SK-N-SH treated with all-trans-retinoic acid at 6 μM for 48 hours (cell line): ENCODE data around the gene OR8H2.
"Not testable (repeated sequence)": the region's sequence is repeated elsewhere in the genome, so short reads cannot be mapped to it uniquely, and the experiment has no call there.

Experiments
- ATAC-seq: fragments of 200-7000 bp; cut with Tn5 transposase; 3 replicates; pipeline ENCODE4 v1.9.1; 2020; ENCODE audit warnings: mild to moderate bottlenecking, moderate library complexity
- BACH2 ChIP-seq: fragments of 250-450 bp; sonication (Bioruptor Pico); IDR thresholded peaks from 2 replicates; pipeline ENCODE4 v1.9.0; 2021; ENCODE audit warnings: mild to moderate bottlenecking, borderline replicate concordance
- CSDC2 ChIP-seq: fragments of 250-450 bp; sonication (Bioruptor Pico); IDR thresholded peaks from 2 replicates; pipeline ENCODE4 v1.5.0; 2020; ENCODE audit warnings: mild to moderate bottlenecking, moderate library complexity
- ESRRG ChIP-seq: fragments of 250-450 bp; sonication (Bioruptor Pico); IDR thresholded peaks from 2 replicates; pipeline ENCODE4 v1.6.1; 2021; ENCODE audit warnings: mild to moderate bottlenecking
- GLIS3 ChIP-seq: fragments of 250-450 bp; sonication (Bioruptor Pico); IDR thresholded peaks from 2 replicates; pipeline ENCODE4 v1.5.0; 2020; ENCODE audit warnings: mild to moderate bottlenecking, moderate library complexity
- ISL1 ChIP-seq: fragments of 250-450 bp; sonication (Bioruptor Pico); IDR thresholded peaks from 2 replicates; pipeline ENCODE4 v2.1.2; 2022; ENCODE audit warnings: mild to moderate bottlenecking, moderate library complexity
- OSR1 ChIP-seq: fragments of 250-450 bp; sonication (Bioruptor Pico); IDR thresholded peaks from 2 replicates; pipeline ENCODE4 v1.8.0; 2022; ENCODE audit warnings: moderate library complexity, mild to moderate bottlenecking, inconsistent platforms
- PPARA ChIP-seq: fragments of 250-450 bp; sonication (Bioruptor Pico); IDR thresholded peaks from 2 replicates; pipeline ENCODE4 v1.5.0; 2020; ENCODE audit warnings: mild to moderate bottlenecking, borderline replicate concordance
- RARB ChIP-seq: fragments of 250-450 bp; sonication (Bioruptor Pico); IDR thresholded peaks from 2 replicates; pipeline ENCODE4 v1.8.0; 2021; ENCODE audit warnings: mild to moderate bottlenecking, moderate library complexity
- SNAI2 ChIP-seq: fragments of 250-450 bp; sonication (Bioruptor Pico); IDR thresholded peaks from 2 replicates; pipeline ENCODE4 v1.5.0; 2020; ENCODE audit warnings: mild to moderate bottlenecking, moderate library complexity
- TCF4 ChIP-seq: fragments of 250-450 bp; sonication (Bioruptor Pico); IDR thresholded peaks from 2 replicates; pipeline ENCODE4 v1.8.0; 2021; ENCODE audit warnings: mild to moderate bottlenecking, moderate library complexity, borderline replicate concordance
- TOX ChIP-seq: fragments of 250-450 bp; sonication (Bioruptor Pico); IDR thresholded peaks from 2 replicates; pipeline ENCODE4 v1.8.0; 2021; ENCODE audit warnings: mild to moderate bottlenecking, moderate library complexity, borderline replicate concordance
- ZC3H10 ChIP-seq: fragments of 250-450 bp; sonication (Bioruptor Pico); IDR thresholded peaks from 2 replicates; pipeline ENCODE4 v1.5.1; 2021; ENCODE audit warnings: mild to moderate bottlenecking, moderate library complexity
- ZFP3 ChIP-seq: fragments of 250-450 bp; sonication (Bioruptor Pico); IDR thresholded peaks from 2 replicates; pipeline ENCODE4 v1.5.0; 2020; ENCODE audit warnings: mild to moderate bottlenecking, moderate library complexity
- ZFP30 ChIP-seq: fragments of 450-650 bp; formaldehyde crosslinking; IDR thresholded peaks from 2 replicates; pipeline ENCODE4 v1.5.0; 2022; ENCODE audit warnings: mild to moderate bottlenecking, moderate library complexity
- ZNF565 ChIP-seq: fragments of 450-650 bp; formaldehyde crosslinking; conservative IDR thresholded peaks from 2 replicates; pipeline ENCODE4 v1.5.0; 2020; ENCODE audit warnings: low read depth, mild to moderate bottlenecking, moderate library complexity
- ZNF70 ChIP-seq: fragments of 450-650 bp; formaldehyde crosslinking; IDR thresholded peaks from 2 replicates; pipeline ENCODE4 v1.5.0; 2020; ENCODE audit warnings: mild to moderate bottlenecking, moderate library complexity
- ZNF8 ChIP-seq: fragments of 450-650 bp; formaldehyde crosslinking; IDR thresholded peaks from 2 replicates; pipeline ENCODE4 v1.5.0; 2020; ENCODE audit warnings: mild to moderate bottlenecking, moderate library complexity
- TF ChIP-seq, protein P1 (sequence below): fragments of 250-450 bp; sonication (Bioruptor Pico); IDR thresholded peaks from 2 replicates; pipeline ENCODE4 v1.5.1; 2021; ENCODE audit warnings: mild to moderate bottlenecking, moderate library complexity
- TF ChIP-seq, protein P2 (sequence below): fragments of 250-450 bp; sonication (Bioruptor Pico); IDR thresholded peaks from 2 replicates; pipeline ENCODE4 v1.8.0; 2021; ENCODE audit warnings: low read depth, mild to moderate bottlenecking, moderate library complexity, borderline replicate concordance
- TF ChIP-seq, protein P3 (sequence below): fragments of 250-450 bp; sonication (Bioruptor Pico); IDR thresholded peaks from 2 replicates; pipeline ENCODE4 v1.8.0; 2020; ENCODE audit warnings: mild to moderate bottlenecking, moderate library complexity, borderline replicate concordance
- TF ChIP-seq, protein P4 (sequence below): fragments of 250-450 bp; sonication (Bioruptor Pico); IDR thresholded peaks from 2 replicates; pipeline ENCODE4 v1.5.1; 2020; ENCODE audit warnings: low read depth, mild to moderate bottlenecking, moderate library complexity

The OR8H2 gene, protein sequence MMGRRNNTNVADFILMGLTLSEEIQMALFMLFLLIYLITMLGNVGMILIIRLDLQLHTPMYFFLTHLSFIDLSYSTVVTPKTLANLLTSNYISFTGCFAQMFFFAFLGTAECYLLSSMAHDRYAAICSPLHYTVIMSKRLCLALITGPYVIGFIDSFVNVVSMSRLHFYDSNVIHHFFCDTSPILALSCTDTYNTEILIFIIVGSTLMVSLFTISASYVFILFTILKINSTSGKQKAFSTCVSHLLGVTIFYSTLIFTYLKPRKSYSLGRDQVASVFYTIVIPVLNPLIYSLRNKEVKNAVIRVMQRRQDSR

DNA sequence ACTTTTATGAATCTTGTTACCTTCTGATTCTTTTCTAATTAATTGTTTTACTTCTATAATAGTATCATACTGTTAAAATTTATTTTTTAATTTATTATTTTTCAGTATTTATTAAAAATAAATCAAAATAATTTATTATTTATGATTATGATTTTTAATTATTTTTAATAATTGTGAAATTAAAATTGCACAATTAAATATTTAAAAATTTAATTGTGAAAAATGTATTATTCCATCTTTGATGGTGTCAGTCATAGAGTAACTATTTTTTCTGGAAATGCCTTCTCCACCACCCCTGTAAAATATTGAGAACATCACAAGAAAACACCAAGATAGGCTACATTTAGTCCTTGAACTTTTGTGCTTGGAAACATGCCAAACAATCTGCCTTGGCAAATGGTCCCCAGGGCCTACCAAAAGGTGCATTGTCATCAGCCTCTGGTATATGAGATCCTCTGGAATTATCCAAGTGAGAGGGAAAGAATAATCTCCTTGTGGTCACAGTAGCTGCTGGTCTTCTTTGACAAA, at the start of gene OR8H2:
TSS of gene OR8H2 (plus strand) at position 478 of the 528 bp plus-strand sequence. CDS start 1,356 bp downstream, outside the sequence.
- no peak for ATAC-seq
- TF ChIP-seq BACH2 (CRISPR knock-in tag) (no peak), ZNF565 (no peak), CSDC2 (CRISPR knock-in tag) (no peak), ISL1 (CRISPR knock-in tag) (no peak), ZC3H10 (no peak), SNAI2 (CRISPR knock-in tag) (no peak), PPARA (CRISPR knock-in tag) (no peak), RARB (CRISPR knock-in tag) (no peak), ZNF70 (CRISPR knock-in tag) (no peak), TOX (no peak), ZNF8 (CRISPR knock-in tag) (no peak), GLIS3 (CRISPR knock-in tag) (no peak), TCF4 (CRISPR knock-in tag) (no peak), ZFP30 (CRISPR knock-in tag) (no peak), ESRRG (CRISPR knock-in tag) (no peak), OSR1 (CRISPR knock-in tag) (no peak)
- TF ChIP-seq, protein P1, sequence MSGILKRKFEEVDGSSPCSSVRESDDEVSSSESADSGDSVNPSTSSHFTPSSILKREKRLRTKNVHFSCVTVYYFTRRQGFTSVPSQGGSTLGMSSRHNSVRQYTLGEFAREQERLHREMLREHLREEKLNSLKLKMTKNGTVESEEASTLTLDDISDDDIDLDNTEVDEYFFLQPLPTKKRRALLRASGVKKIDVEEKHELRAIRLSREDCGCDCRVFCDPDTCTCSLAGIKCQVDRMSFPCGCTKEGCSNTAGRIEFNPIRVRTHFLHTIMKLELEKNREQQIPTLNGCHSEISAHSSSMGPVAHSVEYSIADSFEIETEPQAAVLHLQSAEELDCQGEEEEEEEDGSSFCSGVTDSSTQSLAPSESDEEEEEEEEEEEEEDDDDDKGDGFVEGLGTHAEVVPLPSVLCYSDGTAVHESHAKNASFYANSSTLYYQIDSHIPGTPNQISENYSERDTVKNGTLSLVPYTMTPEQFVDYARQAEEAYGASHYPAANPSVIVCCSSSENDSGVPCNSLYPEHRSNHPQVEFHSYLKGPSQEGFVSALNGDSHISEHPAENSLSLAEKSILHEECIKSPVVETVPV (CRISPR knock-in tag), result no peak
- TF ChIP-seq, protein P2, sequence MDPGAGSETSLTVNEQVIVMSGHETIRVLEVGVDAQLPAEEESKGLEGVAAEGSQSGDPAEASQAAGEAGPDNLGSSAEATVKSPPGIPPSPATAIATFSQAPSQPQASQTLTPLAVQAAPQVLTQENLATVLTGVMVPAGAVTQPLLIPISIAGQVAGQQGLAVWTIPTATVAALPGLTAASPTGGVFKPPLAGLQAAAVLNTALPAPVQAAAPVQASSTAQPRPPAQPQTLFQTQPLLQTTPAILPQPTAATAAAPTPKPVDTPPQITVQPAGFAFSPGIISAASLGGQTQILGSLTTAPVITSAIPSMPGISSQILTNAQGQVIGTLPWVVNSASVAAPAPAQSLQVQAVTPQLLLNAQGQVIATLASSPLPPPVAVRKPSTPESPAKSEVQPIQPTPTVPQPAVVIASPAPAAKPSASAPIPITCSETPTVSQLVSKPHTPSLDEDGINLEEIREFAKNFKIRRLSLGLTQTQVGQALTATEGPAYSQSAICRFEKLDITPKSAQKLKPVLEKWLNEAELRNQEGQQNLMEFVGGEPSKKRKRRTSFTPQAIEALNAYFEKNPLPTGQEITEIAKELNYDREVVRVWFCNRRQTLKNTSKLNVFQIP (CRISPR knock-in tag), result no peak
- TF ChIP-seq, protein P3, sequence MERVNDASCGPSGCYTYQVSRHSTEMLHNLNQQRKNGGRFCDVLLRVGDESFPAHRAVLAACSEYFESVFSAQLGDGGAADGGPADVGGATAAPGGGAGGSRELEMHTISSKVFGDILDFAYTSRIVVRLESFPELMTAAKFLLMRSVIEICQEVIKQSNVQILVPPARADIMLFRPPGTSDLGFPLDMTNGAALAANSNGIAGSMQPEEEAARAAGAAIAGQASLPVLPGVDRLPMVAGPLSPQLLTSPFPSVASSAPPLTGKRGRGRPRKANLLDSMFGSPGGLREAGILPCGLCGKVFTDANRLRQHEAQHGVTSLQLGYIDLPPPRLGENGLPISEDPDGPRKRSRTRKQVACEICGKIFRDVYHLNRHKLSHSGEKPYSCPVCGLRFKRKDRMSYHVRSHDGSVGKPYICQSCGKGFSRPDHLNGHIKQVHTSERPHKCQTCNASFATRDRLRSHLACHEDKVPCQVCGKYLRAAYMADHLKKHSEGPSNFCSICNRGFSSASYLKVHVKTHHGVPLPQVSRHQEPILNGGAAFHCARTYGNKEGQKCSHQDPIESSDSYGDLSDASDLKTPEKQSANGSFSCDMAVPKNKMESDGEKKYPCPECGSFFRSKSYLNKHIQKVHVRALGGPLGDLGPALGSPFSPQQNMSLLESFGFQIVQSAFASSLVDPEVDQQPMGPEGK (CRISPR knock-in tag), result no peak
- TF ChIP-seq, protein P4, sequence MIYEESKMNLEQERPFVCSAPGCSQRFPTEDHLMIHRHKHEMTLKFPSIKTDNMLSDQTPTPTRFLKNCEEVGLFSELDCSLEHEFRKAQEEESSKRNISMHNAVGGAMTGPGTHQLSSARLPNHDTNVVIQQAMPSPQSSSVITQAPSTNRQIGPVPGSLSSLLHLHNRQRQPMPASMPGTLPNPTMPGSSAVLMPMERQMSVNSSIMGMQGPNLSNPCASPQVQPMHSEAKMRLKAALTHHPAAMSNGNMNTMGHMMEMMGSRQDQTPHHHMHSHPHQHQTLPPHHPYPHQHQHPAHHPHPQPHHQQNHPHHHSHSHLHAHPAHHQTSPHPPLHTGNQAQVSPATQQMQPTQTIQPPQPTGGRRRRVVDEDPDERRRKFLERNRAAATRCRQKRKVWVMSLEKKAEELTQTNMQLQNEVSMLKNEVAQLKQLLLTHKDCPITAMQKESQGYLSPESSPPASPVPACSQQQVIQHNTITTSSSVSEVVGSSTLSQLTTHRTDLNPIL, result no peak

DNA sequence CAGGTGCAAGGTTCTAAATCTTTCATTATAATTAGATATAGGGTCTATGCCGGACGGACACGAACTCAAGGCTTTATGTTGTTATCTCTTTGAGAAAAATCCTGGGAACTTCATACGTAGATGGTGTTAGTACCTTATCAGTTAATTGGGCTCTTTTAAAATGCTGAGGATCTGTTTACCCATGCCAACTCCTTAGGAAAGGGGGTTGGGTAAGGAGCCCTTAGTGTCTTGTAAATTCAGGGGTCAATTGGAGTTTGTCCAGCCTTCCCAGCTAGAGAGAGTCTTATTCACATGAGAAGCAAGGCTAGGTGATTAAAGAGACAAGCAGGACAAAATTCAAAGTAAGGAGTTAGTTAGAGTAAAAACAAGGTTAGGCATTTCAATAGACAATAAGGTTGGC, 47.1 kb upstream of the OR8H2 start:
- not testable (repeated sequence) for ATAC-seq

DNA sequence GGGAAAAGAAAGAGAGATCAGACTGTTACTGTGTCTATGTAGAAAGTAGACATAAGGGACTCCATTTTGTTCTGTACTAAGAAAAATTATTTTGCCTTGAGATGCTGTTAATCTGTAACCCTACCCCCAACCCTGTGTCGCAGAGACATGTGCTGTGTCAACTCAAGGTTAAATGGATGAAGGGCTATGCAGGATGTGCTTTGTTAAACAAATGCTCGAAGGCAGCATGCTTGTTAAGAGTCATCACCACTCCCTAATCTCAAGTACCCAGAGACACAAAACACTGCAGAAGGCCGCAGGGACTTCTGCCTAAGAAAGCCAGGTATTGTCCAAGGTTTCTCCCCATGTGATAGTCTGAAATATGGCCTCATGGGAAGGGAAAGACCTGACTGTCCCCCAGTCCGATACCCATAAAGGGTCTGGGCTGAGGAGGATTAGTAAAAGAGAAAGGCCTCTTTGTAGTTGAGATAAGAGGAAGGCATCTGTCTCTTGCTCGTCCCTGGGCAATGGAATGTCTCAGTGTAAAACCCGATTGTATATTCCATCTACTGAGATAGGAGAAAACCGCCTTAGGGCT, 45.7 kb upstream of the OR8H2 start:
- ATAC-seq, result not testable (repeated sequence)

DNA sequence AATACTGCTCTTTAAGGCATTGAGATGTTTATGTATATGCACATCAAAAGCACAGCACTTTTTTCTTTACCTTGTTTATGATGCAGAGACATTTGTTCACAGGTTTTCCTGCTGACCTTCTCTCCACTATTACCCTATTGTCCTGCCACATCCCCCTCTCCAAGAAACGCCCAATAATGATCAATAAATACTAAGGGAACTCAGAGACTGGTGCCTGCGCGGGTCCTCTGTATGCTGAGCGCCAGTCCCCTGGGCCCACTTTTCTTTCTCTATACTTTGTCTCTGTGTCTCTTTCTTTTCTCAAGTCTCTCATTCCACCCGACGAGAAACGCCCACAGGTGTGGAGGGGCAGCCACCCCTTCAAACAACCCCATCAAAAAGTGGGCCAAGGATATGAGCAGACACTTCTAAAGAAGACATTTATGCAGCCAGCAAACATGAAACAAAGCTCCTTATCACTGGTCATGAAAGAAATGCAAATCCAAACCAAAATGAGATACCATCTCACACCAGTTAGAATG, 45.2 kb upstream of the OR8H2 start:
- ATAC-seq, result not testable (repeated sequence)

DNA sequence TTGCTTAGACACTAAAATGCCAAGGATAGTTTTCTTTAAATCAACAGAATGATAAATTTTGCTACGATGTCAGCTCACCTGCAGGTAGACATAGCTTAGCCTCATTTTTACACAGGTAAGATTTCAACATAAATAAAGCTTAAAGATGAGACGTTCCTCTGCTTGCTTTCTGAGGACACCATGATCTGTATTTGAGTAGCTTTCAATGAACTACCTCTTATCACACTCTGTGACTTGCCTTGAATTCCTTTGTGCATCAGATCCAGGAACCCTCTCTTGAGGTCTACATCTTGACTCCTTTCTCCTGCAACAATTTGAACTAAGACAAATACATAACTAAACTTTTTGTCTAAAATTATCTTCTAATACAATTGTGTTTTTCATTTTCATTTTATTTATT, 36.5 kb upstream of the OR8H2 start:
- ATAC-seq, result no peak
- TF ChIP-seq ZNF70 (CRISPR knock-in tag), result no peak
- no peak for TF ChIP-seq ZFP3 (CRISPR knock-in tag)
